SKM-1 (cell line): ENCODE results near the gene TSPAN16.
"Not testable (repeated sequence)": the region's sequence is repeated elsewhere in the genome, so short reads cannot be mapped to it uniquely, and the experiment has no call there.

ENCODE experiments used
- DNase-seq: peaks from one replicate; lab custom pipeline; 2025; ENCODE audit not compliant: unreplicated experiment; lab: John Stamatoyannopoulos, UW

The TSPAN16 gene

GRCh38 chr19:11342429-11342828 lies 46.5 kb downstream of the TSPAN16 start:
- no peak for DNase-seq

- DNase-seq = no peak
Observed at GRCh38 chr19:11345122-11345803, 49.3 kb downstream of the TSPAN16 start.

- peak; percentile 95 for DNase-seq
Observed at GRCh38 chr19:11346104-11346940, 50.4 kb downstream of the TSPAN16 start, which contains the start of the genes CCDC159 and TMEM205. TSS of gene CCDC159 (plus strand) at chr19:11346519. CDS start at chr19:11346607, 88 bp downstream. TSS of gene TMEM205 (minus strand) at chr19:11346268. CDS start at chr19:11345619, 649 bp downstream.

GRCh38 chr19:11347546-11348039 lies 51.6 kb downstream of the TSPAN16 start:
- no peak for DNase-seq

- DNase-seq = no peak
Observed at GRCh38 chr19:11349171-11349570, 53.2 kb downstream of the TSPAN16 start.

DNA sequence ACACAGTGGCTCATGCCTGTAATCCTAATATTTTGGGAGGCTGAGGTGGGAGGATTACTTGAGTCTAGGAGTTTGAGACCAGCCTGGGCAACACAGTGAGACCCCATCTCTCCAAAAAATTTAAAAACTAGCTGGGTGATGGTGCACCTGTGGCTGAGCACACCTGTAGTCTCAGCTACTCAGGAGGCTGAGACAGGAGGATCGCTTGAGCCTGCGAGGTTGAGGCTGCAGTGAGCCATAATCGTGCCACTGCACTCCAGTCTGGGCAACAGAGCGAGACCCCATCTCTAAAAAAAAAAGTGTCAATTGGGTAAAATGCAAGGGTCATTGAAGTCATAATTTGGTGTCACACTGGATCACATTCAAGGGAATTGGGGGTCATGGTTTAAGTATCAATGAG lies 58.1 kb downstream of the TSPAN16 start:
- not testable (repeated sequence) for DNase-seq

DNA sequence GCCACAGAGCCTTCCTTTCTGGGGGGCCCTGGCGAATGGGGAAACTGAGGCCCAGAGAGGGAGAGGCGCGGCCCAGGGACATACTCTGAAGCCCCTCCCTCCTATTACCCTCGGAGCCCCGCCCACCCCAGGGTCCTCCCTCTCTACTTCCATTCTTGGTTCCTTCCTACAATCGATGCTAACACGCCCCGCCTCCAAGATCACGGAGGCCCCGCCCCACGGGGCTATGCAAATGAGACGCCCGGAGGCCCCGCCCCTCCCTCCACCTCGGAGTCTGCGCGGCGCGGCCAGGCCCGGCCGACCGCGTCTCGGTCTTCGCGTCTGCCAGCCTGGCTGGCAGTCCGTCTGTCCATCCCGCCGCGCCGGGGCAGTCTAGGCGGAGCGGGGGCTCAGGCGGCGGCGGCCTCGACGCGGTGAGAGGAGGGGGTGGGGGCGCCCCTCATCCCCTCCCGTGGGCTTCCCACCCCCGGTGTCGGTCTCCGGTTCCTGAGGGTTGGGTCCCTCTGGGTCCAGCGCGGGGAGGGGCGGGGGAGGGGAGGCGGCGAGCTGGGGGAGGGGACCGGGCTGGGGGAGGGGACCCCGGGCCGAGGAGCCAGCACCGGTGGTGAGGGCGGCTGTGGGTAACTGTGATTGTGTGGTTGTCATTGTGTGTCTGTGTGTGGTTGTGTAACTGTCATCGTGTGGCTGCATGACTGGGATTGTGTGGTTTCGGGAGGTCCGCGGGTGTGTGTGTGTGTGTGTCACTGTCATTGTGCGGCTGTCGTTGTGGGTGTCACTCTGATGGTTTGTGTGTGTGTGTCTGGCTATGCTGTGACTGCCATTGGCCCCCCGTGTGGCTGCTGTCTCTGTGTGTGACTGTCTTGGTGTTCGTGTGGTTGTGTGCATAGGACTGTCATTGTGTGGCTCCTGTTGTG lies 59.5 kb downstream of the TSPAN16 start, which contains the start of gene PLPPR2:
Gene PLPPR2 (plus strand): TSS at position 273 of the 914 bp plus-strand sequence. CDS start 2,242 bp downstream, outside the sequence.
- DNase-seq = peak; percentile 78

- no peak for DNase-seq
Observed at GRCh38 chr19:11356074-11356397, 60.1 kb downstream of the TSPAN16 start.

GRCh38 chr19:11356676-11357550 lies 61.0 kb downstream of the TSPAN16 start:
- DNase-seq = no peak

DNA sequence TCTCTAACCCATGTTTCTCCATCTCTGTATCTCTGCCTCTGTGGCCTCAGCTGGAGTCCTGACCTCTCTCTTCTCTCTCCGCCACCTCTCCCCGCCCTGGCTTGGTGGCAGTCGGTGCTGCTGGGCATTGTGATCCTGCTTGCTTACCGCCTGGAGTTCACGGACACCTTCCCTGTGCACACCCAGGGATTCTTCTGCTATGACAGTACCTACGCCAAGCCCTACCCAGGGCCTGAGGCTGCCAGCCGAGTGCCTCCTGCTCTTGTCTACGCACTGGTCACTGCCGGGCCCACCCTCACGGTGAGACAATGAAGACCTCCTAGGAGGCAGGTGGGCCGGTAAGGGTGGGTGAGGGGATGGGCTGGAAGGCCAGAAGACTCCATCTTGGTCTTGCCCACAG lies 63.5 kb downstream of the TSPAN16 start:
- DNase-seq = no peak

DNA sequence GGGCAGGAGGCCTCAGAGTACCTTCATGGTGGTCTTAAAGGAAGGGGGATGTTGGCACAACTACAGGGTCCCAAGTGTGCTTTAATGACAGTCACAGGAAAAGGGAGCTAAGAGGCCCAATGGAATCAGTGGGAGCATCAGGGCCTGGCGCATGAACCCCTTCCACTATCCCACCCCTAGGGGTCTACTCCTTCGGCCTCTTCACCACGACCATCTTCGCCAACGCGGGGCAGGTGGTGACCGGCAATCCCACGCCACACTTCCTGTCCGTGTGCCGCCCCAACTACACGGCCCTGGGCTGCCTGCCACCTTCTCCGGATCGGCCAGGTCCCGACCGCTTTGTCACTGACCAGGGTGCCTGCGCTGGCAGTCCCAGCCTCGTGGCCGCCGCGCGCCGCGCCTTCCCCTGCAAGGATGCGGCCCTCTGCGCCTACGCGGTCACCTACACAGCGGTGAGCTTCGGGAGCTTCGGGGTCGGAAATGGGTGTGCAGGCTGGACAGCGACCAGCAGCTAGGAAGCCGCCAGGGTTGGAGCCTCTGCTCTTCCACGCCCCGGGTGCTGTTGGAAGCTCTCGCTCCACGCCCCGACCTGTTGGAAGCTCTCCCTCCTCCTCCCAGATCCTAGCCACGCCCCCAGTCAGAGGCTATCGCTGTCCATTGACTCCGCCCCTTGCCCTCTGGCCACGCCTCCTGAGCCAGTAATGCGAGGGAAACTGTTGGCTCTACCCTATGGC lies 65.2 kb downstream of the TSPAN16 start:
- no peak for DNase-seq

- DNase-seq = no peak
Observed at GRCh38 chr19:11361771-11362731, 66.1 kb downstream of the TSPAN16 start.

- no peak for DNase-seq
Observed at GRCh38 chr19:11363881-11364280, 67.9 kb downstream of the TSPAN16 start.

DNA sequence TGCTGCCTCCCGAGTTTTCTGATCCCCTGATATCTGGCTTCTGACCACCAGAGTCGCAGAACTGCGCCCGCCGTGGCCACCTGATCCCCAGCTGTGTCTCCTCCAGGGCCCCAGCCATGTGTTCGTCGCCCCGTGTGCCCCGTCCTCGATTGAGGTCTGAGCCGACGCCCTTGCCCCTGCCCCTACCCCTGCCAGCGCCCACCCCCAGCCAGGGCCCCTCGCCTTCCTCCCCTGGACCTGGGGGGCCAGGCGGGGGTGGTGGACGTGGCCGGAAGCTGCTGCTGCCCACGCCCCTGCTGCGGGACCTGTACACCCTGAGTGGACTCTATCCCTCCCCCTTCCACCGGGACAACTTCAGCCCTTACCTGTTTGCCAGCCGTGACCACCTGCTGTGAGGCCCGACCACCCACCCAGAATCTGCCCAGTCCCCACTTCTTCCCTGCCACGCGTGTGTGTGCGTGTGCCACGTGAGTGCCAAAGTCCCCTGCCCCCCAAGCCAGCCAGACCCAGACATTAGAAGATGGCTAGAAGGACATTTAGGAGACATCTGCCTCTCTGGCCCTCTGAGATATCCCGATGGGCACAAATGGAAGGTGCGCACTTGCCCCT lies 68.4 kb downstream of the TSPAN16 start:
- DNase-seq = no peak

DNA sequence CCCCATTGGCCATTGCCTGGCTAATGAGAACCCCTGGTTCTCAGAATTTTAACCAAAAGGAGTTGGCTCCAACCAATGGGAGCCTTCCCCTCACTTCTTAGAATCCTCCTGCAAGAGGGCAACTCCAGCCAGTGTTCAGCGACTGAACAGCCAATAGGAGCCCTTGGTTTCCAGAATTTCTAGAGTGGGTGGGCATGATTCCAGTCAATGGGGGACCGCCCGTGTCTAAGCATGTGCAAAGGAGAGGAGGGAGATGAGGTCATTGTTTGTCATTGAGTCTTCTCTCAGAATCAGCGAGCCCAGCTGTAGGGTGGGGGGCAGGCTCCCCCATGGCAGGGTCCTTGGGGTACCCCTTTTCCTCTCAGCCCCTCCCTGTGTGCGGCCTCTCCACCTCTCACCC lies 69.0 kb downstream of the TSPAN16 start:
- DNase-seq = no peak
